Measurements from ENCODE around the gene MTHFD1L.
A peak's percentile ranks its signal among the peaks of the same experiment; 100 is the strongest.

The MTHFD1L gene

GRCh38 chr6:150881911-150882481, 16.5 kb downstream of the MTHFD1L start:
- H3K4me2 ChIP-seq (ENCODE audit: low read length) = peak overlapping the region; percentile 17
- no peaks in the 10 kb centered on the region for H3K36me3 ChIP-seq (ENCODE audit: control insufficient read depth, insufficient read depth, low read length)
- no peaks in the 10 kb centered on the region for H3K79me2 ChIP-seq
- H3K27me3 ChIP-seq (ENCODE audit: control insufficient read depth, insufficient read depth, low read length) = no peaks in the 10 kb centered on the region
- TF ChIP-seq, protein P1, sequence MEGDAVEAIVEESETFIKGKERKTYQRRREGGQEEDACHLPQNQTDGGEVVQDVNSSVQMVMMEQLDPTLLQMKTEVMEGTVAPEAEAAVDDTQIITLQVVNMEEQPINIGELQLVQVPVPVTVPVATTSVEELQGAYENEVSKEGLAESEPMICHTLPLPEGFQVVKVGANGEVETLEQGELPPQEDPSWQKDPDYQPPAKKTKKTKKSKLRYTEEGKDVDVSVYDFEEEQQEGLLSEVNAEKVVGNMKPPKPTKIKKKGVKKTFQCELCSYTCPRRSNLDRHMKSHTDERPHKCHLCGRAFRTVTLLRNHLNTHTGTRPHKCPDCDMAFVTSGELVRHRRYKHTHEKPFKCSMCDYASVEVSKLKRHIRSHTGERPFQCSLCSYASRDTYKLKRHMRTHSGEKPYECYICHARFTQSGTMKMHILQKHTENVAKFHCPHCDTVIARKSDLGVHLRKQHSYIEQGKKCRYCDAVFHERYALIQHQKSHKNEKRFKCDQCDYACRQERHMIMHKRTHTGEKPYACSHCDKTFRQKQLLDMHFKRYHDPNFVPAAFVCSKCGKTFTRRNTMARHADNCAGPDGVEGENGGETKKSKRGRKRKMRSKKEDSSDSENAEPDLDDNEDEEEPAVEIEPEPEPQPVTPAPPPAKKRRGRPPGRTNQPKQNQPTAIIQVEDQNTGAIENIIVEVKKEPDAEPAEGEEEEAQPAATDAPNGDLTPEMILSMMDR (IDR thresholded peaks at IDR 0.05) = no peak
- peaks cover 11% of the 10 kb centered on the region for H3K4me1 ChIP-seq
- peak overlapping the region; percentile 34 for H3K27ac ChIP-seq
- H3K4me3 ChIP-seq (ENCODE audit: low read depth, low read length) = no peak overlapping the region
- no peak overlapping the region for H3K9ac ChIP-seq
- no peak overlapping the region for H2AFZ ChIP-seq
- no peaks in the 10 kb centered on the region for H3K9me3 ChIP-seq (ENCODE audit: control insufficient read depth, low read length)

- H2AFZ ChIP-seq = no peak overlapping the region
- H3K27me3 ChIP-seq (ENCODE audit: control insufficient read depth, insufficient read depth, low read length) = no peaks in the 10 kb centered on the region
- H3K4me3 ChIP-seq (ENCODE audit: low read depth, low read length) = no peak overlapping the region
- no peaks in the 10 kb centered on the region for H3K79me2 ChIP-seq
- H3K4me1 ChIP-seq = peaks cover 8% of the 10 kb centered on the region
- H3K27ac ChIP-seq = no peak overlapping the region
- TF ChIP-seq, protein P1 (IDR thresholded peaks at IDR 0.05) = no peak
- no peaks in the 10 kb centered on the region for H3K36me3 ChIP-seq (ENCODE audit: control insufficient read depth, insufficient read depth, low read length)
- H3K9me3 ChIP-seq (ENCODE audit: control insufficient read depth, low read length) = no peaks in the 10 kb centered on the region
- no peak overlapping the region for H3K4me2 ChIP-seq (ENCODE audit: low read length)
- H3K9ac ChIP-seq = no peak overlapping the region
These were observed 18.0 kb downstream of the MTHFD1L start for GRCh38 chr6:150883521-150883920.

DNA sequence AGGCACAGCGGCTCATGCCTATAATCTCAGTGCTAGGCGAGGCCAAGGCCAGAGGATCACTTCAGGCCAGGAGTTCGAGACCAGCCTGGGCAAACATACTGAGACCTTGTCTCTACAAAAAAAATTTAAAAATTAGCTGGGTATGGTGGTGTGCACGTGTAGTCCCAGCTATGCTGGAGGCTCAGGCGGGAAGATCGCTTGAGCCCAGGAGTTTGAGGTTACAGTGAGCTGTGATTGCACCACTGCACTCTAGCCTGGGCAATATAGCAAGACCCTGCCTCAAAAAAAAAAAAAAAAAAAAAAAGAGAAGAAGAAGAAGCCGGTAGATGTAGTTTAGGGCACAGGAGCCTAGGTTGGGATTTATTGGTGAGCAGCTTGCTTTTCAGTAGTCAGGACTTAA, 20.7 kb downstream of the MTHFD1L start:
- Histone ChIP-seq H2AFZ (no peak overlapping the region), H3K27ac (no peak overlapping the region), H3K9ac (no peak overlapping the region), H3K4me2 (ENCODE audit: low read length) (no peak overlapping the region), H3K36me3 (ENCODE audit: control insufficient read depth, insufficient read depth, low read length) (no peaks in the 10 kb centered on the region), H3K4me1 (peaks cover 8% of the 10 kb centered on the region), H3K4me3 (ENCODE audit: low read depth, low read length) (no peak overlapping the region), H3K9me3 (ENCODE audit: control insufficient read depth, low read length) (no peaks in the 10 kb centered on the region), H3K27me3 (ENCODE audit: control insufficient read depth, insufficient read depth, low read length) (no peaks in the 10 kb centered on the region), H3K79me2 (no peaks in the 10 kb centered on the region)
- TF ChIP-seq, protein P1 (IDR thresholded peaks at IDR 0.05) = no peak

DNA sequence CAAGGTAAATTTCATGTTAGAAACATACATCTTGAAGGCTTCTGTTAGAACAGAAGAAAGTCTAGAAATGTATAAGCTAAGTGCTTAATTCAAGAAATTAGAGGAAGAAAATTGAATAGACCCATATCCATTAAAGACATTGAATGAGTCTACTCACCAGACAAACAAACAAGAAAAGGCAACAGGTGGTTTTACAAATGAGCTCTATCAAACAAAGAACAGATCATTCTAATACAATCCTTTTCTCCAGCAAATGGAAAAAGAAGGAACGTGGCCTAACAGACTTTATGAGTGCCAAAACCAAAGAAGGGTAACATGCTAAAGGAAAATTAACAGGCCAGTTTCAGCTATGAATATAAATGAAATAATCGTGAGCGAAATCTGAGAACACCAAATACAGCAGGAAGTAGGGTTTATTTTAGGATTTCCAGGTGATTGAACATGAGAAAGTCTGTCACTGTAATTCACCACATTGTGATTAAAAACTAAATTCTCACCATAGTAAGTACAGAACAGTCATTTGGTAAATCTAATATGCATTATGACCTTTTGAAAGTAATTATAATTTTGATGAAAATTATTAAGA, 22.6 kb downstream of the MTHFD1L start:
- no peak overlapping the region for H3K4me2 ChIP-seq (ENCODE audit: low read length)
- no peaks in the 10 kb centered on the region for H3K79me2 ChIP-seq
- H3K4me3 ChIP-seq (ENCODE audit: low read depth, low read length) = no peak overlapping the region
- no peak overlapping the region for H3K27ac ChIP-seq
- TF ChIP-seq, protein P1 (IDR thresholded peaks at IDR 0.05) = no peak
- no peaks in the 10 kb centered on the region for H3K9me3 ChIP-seq (ENCODE audit: control insufficient read depth, low read length)
- no peaks in the 10 kb centered on the region for H3K4me1 ChIP-seq
- no peaks in the 10 kb centered on the region for H3K36me3 ChIP-seq (ENCODE audit: control insufficient read depth, insufficient read depth, low read length)
- no peaks in the 10 kb centered on the region for H3K27me3 ChIP-seq (ENCODE audit: control insufficient read depth, insufficient read depth, low read length)
- no peak overlapping the region for H2AFZ ChIP-seq
- H3K9ac ChIP-seq = no peak overlapping the region

DNA sequence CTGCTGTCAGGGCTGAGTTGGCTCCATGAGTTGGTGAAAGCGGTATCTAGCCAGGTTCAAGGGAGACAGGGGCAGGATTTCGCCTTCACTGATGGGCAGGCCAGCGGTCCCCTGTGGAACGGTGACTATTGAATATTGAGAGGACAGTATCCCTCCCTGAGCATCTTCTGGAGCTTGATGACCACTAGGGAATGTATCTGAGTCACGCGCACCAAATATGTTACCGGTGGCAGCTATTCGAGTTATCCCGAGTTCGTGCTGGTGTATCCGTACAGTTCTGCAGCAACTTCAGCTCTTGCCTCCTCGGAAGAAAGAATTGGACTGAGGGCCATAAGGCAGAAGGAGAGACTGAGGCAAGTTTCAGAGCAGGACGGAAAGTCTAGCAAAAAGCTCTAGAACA, 24.8 kb downstream of the MTHFD1L start:
- H3K27me3 ChIP-seq (ENCODE audit: control insufficient read depth, insufficient read depth, low read length) = no peaks in the 10 kb centered on the region
- H3K9ac ChIP-seq = no peak overlapping the region
- TF ChIP-seq, protein P1 (IDR thresholded peaks at IDR 0.05) = no peak
- no peak overlapping the region for H3K4me3 ChIP-seq (ENCODE audit: low read depth, low read length)
- H2AFZ ChIP-seq = no peak overlapping the region
- no peaks in the 10 kb centered on the region for H3K79me2 ChIP-seq
- no peaks in the 10 kb centered on the region for H3K9me3 ChIP-seq (ENCODE audit: control insufficient read depth, low read length)
- H3K27ac ChIP-seq = no peak overlapping the region
- H3K36me3 ChIP-seq (ENCODE audit: control insufficient read depth, insufficient read depth, low read length) = no peaks in the 10 kb centered on the region
- H3K4me2 ChIP-seq (ENCODE audit: low read length) = no peak overlapping the region
- no peaks in the 10 kb centered on the region for H3K4me1 ChIP-seq

Measured in parathyroid adenoma (tissue), 2 donors.